CD14-positive monocyte (primary cell): ENCODE results near the gene GABRB2. TPM values are rescaled to one million over a fixed set of nuclear protein-coding genes. Genes with fewer than 3 reads are reported as not detected.

Experiments
- DNase-seq, 3 donors: peaks; one replicate each; pipeline ENCODE4 v3.0.0-alpha.2; 2011 to 2022
- H2AFZ ChIP-seq: 2 replicates; pipeline ENCODE4 v1.6.0; 2012; ENCODE audit warnings: mild to moderate bottlenecking, low read depth, low read length, inconsistent platforms; ENCODE audit not compliant: insufficient read depth, poor library complexity, severe bottlenecking
- H3K27ac ChIP-seq, 2 donors: 1 replicate in 1 of 2; 2 replicates in 1 of 2; pipeline ENCODE4 v1.5.1; 2012 to 2013; ENCODE audit warnings: low read length in 2 of 2, control low read depth in 1 of 2, inconsistent platforms in 1 of 2, low read depth in 1 of 2, mild to moderate bottlenecking in 1 of 2
- H3K27me3 ChIP-seq, 2 donors: one replicate each; pipeline versions ENCODE4 v1.6.0 to v1.6.1; 2011 to 2013; ENCODE audit warnings: low read length in 2 of 2; ENCODE audit not compliant: control insufficient read depth in 2 of 2, insufficient read depth in 2 of 2
- H3K36me3 ChIP-seq, 2 donors: replicated peaks in 1 of 2; 1 replicate in 1 of 2; 2 replicates in 1 of 2; pipeline versions ENCODE4 v1.5.1 to v1.6.1; 2012 to 2013; ENCODE audit warnings: low read length in 2 of 2, control low read depth in 1 of 2, inconsistent platforms in 1 of 2, mild to moderate bottlenecking in 1 of 2; ENCODE audit not compliant: insufficient read depth in 2 of 2, control insufficient read depth in 1 of 2
- H3K4me1 ChIP-seq, 2 donors: 1 replicate in 1 of 2; 2 replicates in 1 of 2; pipeline versions ENCODE4 v1.5.1 to v1.6.1; 2012 to 2013; ENCODE audit warnings: low read length in 2 of 2, control low read depth in 1 of 2, inconsistent platforms in 1 of 2, mild to moderate bottlenecking in 1 of 2, moderate library complexity in 1 of 2; ENCODE audit not compliant: insufficient read depth in 2 of 2, control insufficient read depth in 1 of 2
- H3K4me2 ChIP-seq: replicated peaks from 2 replicates; pipeline ENCODE3; 2012; ENCODE audit warnings: low read length, moderate library complexity, mild to moderate bottlenecking; ENCODE audit not compliant: poor library complexity, severe bottlenecking; ENCODE audit errors: extremely low read depth
- H3K4me3 ChIP-seq, 3 experiments: fragments of 200-600 bp in 1 of 3; sonication (generic) in 1 of 3; replicated peaks in 1 of 3; 1 replicate in 2 of 3; 2 replicates in 1 of 3; pipeline ENCODE4 v1.5.1; 2011 to 2013; ENCODE audit warnings: low read length in 3 of 3, mild to moderate bottlenecking in 3 of 3, control low read depth in 2 of 3, low read depth in 2 of 3, inconsistent platforms in 1 of 3, moderate library complexity in 1 of 3
- H3K79me2 ChIP-seq: 2 replicates; pipeline ENCODE4 v1.6.0; 2012; ENCODE audit warnings: mild to moderate bottlenecking, control low read depth, inconsistent platforms, low read length, moderate library complexity; ENCODE audit not compliant: insufficient read depth
- H3K9ac ChIP-seq: 2 replicates; pipeline ENCODE4 v1.6.0; 2017; ENCODE audit warnings: low read length, mild to moderate bottlenecking; ENCODE audit not compliant: insufficient read depth, poor library complexity, severe bottlenecking
- H3K9me3 ChIP-seq, 2 donors: replicated peaks in 1 of 2; 1 replicate in 1 of 2; 2 replicates in 1 of 2; pipeline versions ENCODE4 v1.5.1 to v1.6.1; 2012 to 2013; ENCODE audit warnings: low read length in 2 of 2, control low read depth in 1 of 2; ENCODE audit not compliant: control insufficient read depth in 1 of 2, insufficient read depth in 1 of 2
- H4K20me1 ChIP-seq: 2 replicates; pipeline ENCODE4 v1.6.0; 2012; ENCODE audit warnings: mild to moderate bottlenecking, low read length, control low read depth, moderate library complexity; ENCODE audit not compliant: insufficient read depth
- H3K27ac Mint-ChIP-seq, 7 donors: one replicate each; pipeline ENCODE4 v1.8.0; 2020; ENCODE audit warnings: mild to moderate bottlenecking in 7 of 7, mixed read lengths in 7 of 7, moderate library complexity in 6 of 7, inconsistent platforms in 2 of 7
- H3K27me3 Mint-ChIP-seq, 3 donors: one replicate each; pipeline ENCODE4 v1.8.0; 2021 to 2022; ENCODE audit warnings: low read depth in 3 of 3, mild to moderate bottlenecking in 3 of 3, mixed read lengths in 3 of 3, moderate library complexity in 3 of 3, inconsistent platforms in 1 of 3
- H3K36me3 Mint-ChIP-seq, 2 donors: one replicate each; pipeline ENCODE4 v1.8.0; 2020; ENCODE audit warnings: mixed read lengths in 2 of 2, inconsistent platforms in 1 of 2, mild to moderate bottlenecking in 1 of 2
- H3K4me1 Mint-ChIP-seq: one replicate; pipeline ENCODE4 v1.8.0; 2020; ENCODE audit warnings: mild to moderate bottlenecking, mixed read lengths
- H3K4me3 Mint-ChIP-seq, 2 donors: one replicate each; pipeline ENCODE4 v1.8.0; 2020; ENCODE audit warnings: mild to moderate bottlenecking in 2 of 2, mixed read lengths in 2 of 2, moderate library complexity in 1 of 2
- H3K9me3 Mint-ChIP-seq, 7 donors: one replicate each; pipeline ENCODE4 v1.8.0; 2020 to 2022; ENCODE audit warnings: mixed read lengths in 7 of 7, mild to moderate bottlenecking in 6 of 7, moderate library complexity in 6 of 7, inconsistent platforms in 2 of 7
- WGBS: methylation state at CpG from one replicate; pipeline ENCODE4 v1.1.5; 2013; ENCODE audit warnings: missing lambda C conversion rate; ENCODE audit not compliant: insufficient coverage; 5-methylcytosine and 5-hydroxymethylcytosine counted together
- intact Hi-C, 2 donors: fragments of 100-400 bp; cut with micrococcal nuclease; formaldehyde crosslinking; loops; one replicate each; pipeline versions ENCODE4 v1.15.0 to v1.15.1; 2023
- polyA plus RNA-seq, 3 donors: library from polyadenylated mRNA; depleted of rRNA in 1 of 3; unstranded in 2 of 3; stranded (reverse) in 1 of 3; fragments of 300-500 nt in 2 of 3; fragments of >200 nt in 1 of 3; fragmentation: Illumina TruSeq in 2 of 3; gene quantifications; 1 replicate in 2 of 3; 2 replicates in 1 of 3; pipeline ENCODE4 v1.2.3, GENCODE V29; 2012 to 2021
- TF ChIP-seq, protein P1 (sequence below): fragments of 200-600 bp; IDR thresholded peaks from one replicate; pipeline ENCODE4 v1.8.0; 2022; ENCODE audit warnings: antibody characterized with exemption, mild to moderate bottlenecking

Gene GABRB2
- polyA plus RNA-seq, 3 donors: not detected

DNA sequence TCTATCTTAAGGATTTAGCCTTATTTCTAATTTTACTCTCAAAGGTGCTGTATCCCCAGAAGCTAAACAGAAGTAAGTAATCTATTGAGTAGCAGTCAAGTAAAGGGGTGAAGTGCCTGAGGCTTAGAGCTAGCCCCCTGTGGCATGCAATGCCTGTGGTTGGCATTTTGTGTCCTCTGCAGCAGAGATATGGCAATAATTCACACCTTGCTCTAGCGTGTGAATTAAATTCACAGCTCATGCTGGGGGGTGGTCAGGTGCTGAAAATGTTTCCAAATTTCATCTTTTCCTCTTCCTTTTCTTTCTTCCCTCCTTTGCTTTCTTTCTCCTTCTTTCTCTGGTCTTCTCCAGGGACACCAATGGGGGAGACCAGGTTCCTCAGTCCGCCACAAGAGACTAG lies 262.1 kb downstream of the GABRB2 start:
- intact Hi-C loops: no loop called here
- no peak overlapping the region for H3K4me3 ChIP-seq
- H3K4me1 Mint-ChIP-seq: no peaks in the 10 kb centered on the region
- no peaks in the 10 kb centered on the region for H3K9me3 ChIP-seq
- no peaks in the 10 kb centered on the region for H3K79me2 ChIP-seq
- H3K27me3 Mint-ChIP-seq: peaks cover 0 to 2% (median 0%) of the 10 kb centered on the region in 3 donors
- H2AFZ ChIP-seq: no peak overlapping the region
- H3K27me3 ChIP-seq: no peaks in the 10 kb centered on the region
- peaks cover 0 to 4% (median 1%) of the 10 kb centered on the region in 7 donors for H3K9me3 Mint-ChIP-seq
- H3K4me2 ChIP-seq: no peak overlapping the region
- no peaks in the 10 kb centered on the region for H3K36me3 Mint-ChIP-seq
- TF ChIP-seq, protein P1, sequence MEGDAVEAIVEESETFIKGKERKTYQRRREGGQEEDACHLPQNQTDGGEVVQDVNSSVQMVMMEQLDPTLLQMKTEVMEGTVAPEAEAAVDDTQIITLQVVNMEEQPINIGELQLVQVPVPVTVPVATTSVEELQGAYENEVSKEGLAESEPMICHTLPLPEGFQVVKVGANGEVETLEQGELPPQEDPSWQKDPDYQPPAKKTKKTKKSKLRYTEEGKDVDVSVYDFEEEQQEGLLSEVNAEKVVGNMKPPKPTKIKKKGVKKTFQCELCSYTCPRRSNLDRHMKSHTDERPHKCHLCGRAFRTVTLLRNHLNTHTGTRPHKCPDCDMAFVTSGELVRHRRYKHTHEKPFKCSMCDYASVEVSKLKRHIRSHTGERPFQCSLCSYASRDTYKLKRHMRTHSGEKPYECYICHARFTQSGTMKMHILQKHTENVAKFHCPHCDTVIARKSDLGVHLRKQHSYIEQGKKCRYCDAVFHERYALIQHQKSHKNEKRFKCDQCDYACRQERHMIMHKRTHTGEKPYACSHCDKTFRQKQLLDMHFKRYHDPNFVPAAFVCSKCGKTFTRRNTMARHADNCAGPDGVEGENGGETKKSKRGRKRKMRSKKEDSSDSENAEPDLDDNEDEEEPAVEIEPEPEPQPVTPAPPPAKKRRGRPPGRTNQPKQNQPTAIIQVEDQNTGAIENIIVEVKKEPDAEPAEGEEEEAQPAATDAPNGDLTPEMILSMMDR: no peak
- H3K27ac Mint-ChIP-seq: no peak overlapping the region
- H4K20me1 ChIP-seq: no peaks in the 10 kb centered on the region
- no peak overlapping the region for H3K9ac ChIP-seq
- no peak for DNase-seq
- WGBS: no CpG with 5 or more reads among the region's 2 CpGs
- H3K36me3 ChIP-seq: no peaks in the 10 kb centered on the region
- H3K4me3 Mint-ChIP-seq: no peak overlapping the region
- no peaks in the 10 kb centered on the region for H3K4me1 ChIP-seq
- H3K27ac ChIP-seq: no peak overlapping the region

GRCh38 chr5:161283296-161283695 lies 263.2 kb downstream of the GABRB2 start:
- Mint-ChIP-seq H3K4me1 (no peaks in the 10 kb centered on the region), H3K36me3 (no peaks in the 10 kb centered on the region), H3K4me3 (no peak overlapping the region), H3K27me3 (peaks cover 0 to 2% (median 0%) of the 10 kb centered on the region in 3 donors), H3K9me3 (peaks cover 0 to 4% (median 1%) of the 10 kb centered on the region in 7 donors), H3K27ac (no peak overlapping the region)
- TF ChIP-seq, protein P1: no peak
- Histone ChIP-seq H3K9ac (no peak overlapping the region), H3K4me1 (no peaks in the 10 kb centered on the region), H3K27ac (no peak overlapping the region), H3K36me3 (no peaks in the 10 kb centered on the region), H4K20me1 (no peaks in the 10 kb centered on the region), H3K9me3 (no peaks in the 10 kb centered on the region), H3K4me3 (no peak overlapping the region), H3K4me2 (no peak overlapping the region), H2AFZ (no peak overlapping the region), H3K79me2 (no peaks in the 10 kb centered on the region), H3K27me3 (no peaks in the 10 kb centered on the region)
- DNase-seq: no peak
- intact Hi-C loops: no loop called here
- no CpG with 5 or more reads among the region's 1 CpG for WGBS
